ENCODE results near the gene KIAA0232.

DNA sequence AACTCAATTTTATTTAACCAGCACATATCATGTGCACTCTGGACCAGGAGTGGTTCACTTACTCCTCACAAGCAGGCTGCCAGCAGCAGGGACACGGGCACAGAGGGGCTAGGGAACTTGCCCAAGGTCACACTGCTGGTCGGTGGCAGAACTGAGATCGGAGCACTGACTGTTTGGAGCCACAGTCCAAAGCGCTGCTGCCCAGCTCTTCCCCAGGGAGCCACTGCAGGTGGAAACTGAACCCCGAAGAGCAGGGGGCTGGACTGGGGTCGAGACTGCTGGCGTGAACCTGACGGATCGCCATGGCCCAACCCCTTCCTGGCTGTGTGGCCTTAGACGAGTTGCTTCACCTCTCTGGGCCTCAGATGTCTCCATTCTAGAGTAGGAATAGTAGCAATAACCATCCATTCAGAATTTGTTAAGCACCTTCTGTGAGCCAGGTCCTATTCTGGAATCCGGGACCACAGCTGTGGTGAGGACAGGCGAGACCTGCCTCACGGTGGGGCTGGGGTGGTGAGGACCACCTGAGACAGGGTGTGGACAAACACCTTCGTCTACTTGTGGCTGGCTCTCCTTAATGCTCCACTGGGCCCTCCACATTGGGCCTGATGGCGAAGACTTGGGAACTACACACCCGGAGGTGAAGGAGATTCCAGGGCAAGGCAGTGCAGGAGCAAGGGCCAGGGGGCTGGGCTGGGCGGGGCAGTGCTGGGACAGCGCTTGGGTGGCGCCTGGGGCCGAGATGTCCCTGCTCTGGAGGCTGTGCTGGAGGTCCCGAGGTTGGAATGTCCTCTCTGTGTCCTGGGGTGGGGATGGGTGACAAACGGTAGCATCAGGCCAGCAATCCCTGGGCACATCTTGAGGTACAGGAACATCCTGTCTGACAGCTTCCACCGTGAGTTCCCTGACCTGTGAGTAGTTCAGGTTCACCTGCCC, 32.0 kb upstream of the KIAA0232 start:
- TF ChIP-seq, protein P1, sequence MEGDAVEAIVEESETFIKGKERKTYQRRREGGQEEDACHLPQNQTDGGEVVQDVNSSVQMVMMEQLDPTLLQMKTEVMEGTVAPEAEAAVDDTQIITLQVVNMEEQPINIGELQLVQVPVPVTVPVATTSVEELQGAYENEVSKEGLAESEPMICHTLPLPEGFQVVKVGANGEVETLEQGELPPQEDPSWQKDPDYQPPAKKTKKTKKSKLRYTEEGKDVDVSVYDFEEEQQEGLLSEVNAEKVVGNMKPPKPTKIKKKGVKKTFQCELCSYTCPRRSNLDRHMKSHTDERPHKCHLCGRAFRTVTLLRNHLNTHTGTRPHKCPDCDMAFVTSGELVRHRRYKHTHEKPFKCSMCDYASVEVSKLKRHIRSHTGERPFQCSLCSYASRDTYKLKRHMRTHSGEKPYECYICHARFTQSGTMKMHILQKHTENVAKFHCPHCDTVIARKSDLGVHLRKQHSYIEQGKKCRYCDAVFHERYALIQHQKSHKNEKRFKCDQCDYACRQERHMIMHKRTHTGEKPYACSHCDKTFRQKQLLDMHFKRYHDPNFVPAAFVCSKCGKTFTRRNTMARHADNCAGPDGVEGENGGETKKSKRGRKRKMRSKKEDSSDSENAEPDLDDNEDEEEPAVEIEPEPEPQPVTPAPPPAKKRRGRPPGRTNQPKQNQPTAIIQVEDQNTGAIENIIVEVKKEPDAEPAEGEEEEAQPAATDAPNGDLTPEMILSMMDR (IDR thresholded peaks at IDR 0.05; ENCODE audit: low read depth, low read length, poor library complexity, severe bottlenecking), result no peak
- TF ChIP-seq EZH2phosphoT487 (IDR thresholded peaks at IDR 0.05; ENCODE audit: borderline replicate concordance, low read length), result no peak
